CD4-positive, alpha-beta T cell treated with Interleukin-6 at 100 ng/mL for 8 hours (primary cell): ENCODE results near the gene SERTM1.

Experiments used
- DNase-seq: peaks from one replicate; pipeline ENCODE4 v3.0.0-alpha.2; 2020; ENCODE audit warnings: mixed read lengths, low spot score

SERTM1 gene

DNA sequence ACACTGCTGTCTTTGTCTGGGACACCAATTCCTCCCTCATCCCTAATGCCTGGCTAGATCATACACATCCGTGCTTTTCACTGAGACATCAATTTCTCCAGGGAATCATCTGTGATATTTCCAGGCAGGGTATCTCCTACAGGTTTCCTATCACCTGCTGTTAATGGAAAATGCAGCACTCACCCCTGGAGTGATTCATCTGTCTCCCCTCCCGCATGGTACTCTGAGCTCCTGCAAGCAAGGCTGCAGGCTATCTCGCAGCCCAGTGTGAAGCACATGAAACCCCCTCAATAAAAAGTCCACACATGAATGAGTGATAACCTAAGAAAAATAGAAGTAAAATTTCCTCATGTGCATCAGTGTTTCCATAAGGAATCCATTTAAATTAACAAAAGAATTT is 38.5 kb downstream of the SERTM1 start:
- no peak for DNase-seq

DNA sequence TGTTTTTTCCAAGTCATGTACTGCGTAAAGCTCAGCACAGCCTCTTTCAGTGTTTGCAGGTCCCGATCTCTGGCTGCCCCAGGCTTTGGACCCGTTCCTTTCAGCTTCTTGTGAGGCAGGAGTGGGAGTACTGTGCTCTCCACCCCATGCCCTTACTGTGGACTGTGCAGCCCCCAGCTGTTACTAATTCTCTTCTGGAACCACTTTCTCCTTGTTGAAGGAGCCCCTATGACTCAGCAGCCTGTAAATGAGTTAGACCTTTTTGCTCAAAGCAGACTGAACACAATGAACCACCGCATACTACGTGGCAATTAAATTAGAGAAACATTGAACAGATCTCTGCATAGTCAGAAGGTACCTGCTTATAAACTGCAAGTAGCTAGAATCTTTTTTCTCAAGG is 39.0 kb downstream of the SERTM1 start:
- DNase-seq = no peak

DNA sequence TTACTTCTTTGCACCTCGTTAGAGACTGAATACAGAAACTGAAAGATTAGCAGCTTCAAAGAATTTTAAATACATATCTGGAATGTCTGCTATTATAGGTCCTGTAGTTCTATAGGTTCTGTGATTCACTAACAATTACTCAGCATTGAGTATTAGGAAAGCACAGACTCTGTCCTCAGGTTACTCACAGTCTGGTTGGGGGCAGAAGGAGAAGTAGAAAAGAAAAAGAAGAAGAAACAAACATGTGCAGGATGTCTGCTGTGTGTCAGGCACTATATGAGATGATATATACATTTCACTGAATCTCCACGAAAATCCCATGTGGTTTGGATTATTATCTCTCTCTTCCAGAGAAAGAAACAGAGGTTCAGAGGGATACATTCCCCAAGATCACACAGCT is 40.1 kb downstream of the SERTM1 start:
- no peak for DNase-seq

DNA sequence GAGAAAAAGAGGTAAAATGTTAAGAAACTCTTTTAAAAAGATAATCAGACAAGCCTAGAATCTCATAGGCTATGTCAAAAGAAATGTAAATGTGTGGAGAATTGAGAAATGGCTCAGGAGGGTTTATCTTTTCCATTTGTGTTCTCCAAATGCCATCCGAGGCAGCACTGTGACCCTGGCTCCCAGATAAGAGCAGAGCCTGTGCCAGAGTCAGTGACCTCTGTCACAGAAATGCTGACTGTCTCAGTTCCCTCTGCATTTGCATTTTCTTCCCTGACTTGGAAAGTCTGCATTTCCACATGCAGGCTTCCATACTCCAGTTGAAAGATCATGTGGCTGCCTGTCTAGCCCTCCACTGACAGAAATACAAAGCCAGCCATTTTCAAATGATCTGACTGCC is 42.0 kb downstream of the SERTM1 start:
- DNase-seq = no peak

DNA sequence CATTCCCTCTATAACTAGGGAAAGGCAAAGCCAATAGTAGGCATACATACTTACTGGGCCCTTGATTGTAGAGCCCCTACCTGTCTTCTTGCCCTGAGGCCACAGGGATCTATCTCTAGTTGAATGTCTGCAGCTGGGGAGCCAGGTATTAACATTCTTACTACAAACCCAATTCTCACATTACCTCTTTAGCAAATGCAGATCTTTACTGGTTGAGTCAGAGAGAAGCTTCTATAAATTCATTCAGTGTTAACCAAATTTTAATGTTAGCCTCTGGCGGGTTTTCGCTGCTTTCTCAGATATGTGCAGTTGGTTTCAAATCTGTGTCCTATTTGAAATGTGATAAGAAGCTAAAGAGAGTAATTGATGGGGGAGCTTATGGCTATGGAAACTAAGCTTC is 43.2 kb downstream of the SERTM1 start:
- no peak for DNase-seq

DNA sequence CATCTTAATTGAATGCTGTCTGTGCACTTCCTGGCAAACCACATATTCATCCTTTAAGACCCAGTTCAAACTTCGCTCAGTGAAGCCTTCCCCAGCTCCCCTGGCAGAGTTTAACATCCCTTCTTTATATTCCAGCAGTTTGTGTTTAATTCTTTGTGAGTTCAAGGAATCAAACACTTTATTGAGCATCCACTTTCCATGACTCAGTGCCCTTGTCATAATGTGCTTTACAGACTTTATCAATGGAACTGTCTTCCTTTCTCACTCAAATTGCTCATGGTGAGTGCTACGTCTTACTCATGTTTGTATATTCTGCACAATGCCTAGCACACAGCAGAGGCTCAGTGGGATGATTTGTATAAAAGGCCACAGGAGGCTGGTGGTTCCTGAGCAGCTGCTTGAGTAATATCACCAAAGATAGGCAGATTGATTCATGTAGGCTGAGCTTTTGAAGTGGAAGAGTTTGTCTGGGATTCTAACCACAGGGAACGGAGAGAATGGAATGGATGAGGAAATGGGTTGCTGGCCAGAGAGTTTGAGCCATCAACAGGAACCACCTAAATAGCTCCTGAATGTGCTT is 44.2 kb downstream of the SERTM1 start:
- DNase-seq = no peak

DNA sequence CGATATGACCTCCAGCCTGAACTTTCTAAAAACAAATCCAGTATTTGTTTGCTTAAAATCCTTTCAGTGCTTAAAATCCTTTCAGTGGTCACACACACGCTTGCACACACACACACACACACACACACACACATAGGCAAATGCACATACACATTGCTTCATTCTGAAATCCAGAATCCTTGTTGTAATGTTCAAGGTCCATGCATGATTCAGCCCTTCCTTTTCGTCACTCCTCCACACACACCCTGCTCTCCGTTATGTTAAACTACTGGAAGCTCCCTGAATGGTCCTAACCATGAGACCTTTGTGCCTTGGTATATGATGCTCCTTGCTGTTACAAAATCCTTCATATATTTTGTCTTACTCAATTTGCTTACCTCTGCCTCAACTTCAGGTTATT is 44.9 kb downstream of the SERTM1 start:
- no peak for DNase-seq

DNA sequence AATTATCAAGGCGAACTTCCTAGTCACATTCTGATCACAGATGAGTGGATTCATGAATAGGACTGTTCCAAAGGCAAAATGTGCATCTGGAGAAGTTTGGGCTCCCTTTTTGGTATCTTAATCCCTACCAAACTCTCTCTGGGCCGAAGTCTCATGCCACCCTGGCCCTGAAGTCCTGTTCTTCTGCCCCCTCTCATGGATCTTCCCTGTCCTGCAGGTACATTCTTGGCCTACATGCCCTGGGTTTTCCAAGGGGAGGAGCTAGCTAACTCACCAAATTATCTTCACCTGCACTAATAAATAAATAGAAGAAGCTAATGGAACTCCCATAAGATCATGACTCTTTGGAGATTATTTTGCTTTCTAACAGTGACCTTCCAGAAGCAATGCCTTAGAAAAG is 50.3 kb downstream of the SERTM1 start:
- DNase-seq = no peak

DNA sequence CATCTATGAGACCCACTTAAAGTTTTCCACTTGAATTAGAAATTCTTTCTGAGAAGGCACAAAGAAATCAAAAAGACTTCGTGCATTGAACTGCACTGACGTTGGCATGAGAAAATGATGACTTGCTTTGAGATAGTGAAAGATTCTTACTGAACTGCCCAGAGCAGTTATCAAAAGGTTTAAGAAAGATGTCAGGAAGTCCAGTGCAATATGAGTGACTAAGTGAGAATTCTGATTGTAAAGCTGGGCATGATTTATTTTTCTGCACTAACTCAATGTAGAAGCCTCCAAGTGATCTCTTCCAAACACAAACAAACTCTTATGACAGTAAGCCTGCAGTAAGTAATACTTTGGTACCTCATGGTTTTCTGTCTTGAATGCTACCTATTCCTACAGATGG is 52.1 kb downstream of the SERTM1 start:
- no peak for DNase-seq

DNA sequence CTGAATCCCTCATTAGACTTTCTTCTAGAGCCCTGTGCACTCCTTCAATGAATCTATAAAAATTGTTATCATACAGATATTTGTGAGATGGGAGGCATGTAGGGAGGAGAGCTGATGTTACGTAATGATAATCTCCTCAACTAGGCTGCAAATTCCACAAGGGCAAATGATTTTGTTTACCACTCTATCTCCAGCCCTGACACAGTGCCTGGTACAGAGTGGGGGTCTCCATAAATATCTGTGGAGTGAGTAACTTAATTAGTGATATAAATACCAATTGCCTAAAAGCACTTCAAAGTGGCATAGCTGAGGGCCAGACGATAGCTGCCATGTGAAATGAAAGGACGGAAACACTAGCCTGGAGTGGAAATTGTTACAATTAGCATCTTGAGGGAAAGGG is 54.2 kb downstream of the SERTM1 start:
- DNase-seq = no peak

DNA sequence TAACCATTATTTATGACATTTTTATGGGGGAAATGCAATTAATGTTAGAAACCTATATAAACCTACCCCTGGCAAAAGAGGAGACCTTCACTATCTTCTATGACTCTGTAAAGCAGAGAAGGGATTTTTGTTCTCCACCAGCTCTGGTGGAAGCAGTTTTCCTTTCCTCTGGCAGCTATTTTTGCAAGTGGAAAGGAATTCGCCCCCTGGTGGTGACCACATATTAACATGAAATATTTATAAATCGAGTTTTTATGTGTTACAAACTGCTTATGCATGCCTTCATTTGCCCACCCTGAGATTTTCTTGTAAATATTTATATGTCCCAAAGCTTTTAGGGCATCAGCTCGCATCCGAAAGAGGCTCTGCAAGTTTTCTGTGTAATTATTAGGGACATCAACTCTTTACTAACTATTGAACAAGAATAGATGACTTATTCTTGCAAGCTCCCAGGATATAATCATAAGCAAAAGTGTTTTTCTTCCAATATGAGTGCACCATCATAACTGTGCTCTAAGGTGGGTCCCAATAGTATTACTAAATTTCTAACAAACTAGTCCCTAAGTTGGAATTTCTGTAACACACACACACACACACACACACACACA is 62.4 kb downstream of the SERTM1 start:
- DNase-seq = peak; percentile 15

DNA sequence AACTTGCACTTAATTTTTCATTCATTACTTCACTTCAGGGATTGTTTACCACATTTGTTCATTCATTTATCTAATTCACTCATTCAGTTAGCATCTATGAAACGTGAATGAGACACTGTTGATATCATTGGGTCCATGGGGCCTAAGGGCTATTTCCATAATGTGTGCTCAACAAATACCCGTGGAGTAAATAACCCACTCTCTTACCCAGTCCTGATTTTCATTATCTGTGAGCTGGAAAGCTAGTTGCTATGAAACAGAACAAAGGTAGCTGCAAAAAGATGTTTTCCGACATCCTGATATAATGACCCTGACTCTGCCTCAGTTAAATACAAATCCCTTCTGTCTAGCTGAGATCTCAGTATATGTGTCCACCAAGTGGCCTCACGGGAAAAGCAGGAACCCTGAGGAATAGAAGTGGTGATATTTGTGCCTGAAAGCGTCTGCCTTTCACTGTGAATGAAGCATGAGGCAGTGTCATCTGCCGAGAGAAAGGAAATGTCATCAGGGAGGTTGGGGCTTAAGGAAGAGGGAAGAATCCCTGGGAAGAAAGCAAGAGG is 63.8 kb downstream of the SERTM1 start:
- no peak for DNase-seq

DNA sequence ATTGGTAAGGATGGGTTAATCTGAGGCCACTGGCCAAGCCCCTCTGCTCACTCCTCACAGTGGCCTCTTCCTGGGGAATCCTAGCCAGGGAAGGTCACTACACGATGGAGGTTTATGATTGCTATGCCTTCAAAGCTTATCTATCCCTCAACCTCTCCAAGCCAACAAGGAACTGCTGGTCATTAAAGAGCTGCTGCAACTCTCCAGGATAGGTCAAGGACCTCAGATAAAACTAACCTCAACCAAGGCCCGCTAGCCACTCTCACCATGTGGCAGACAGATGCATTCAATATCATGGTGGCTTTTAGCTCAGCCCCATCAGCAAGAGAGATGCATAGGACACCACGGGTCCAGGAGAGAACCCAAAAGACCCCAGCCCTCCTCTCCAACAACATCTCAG is 71.6 kb downstream of the SERTM1 start:
- DNase-seq = no peak

DNA sequence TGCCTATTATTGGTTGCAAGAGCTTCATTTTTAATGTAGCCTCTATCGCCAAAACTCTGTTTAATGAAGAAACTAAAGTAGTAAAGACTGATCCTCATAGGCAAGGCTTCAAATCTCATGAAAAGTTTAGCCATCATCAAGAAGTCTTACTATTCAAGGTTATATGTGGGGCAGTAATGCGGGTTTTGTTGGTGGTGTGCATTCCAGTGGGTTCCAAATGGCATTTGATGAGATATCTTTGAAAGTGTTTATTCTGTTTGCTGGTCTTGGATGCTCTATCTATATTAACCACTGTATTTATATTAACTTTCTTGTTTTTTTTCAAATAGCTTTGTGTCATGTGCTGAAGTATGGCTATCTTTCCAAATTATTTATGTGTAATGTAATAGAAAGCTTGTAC is 72.2 kb downstream of the SERTM1 start:
- DNase-seq = no peak
